RPMI7951 (cell line): Measurements from ENCODE around the gene LRRC36. TPM values are rescaled to one million over a fixed set of nuclear protein-coding genes. Genes with fewer than 3 reads are reported as not detected.
A peak's percentile ranks its signal among the peaks of the same experiment; 100 is the strongest.

Experiments
- DNase-seq: peaks from one replicate; pipeline ENCODE4 v3.0.0-alpha.2; 2012; ENCODE audit warnings: low read depth
- total RNA-seq: library from RNA; depleted of rRNA; stranded (reverse); fragments of >200 nt; shearing (Covaris generic); gene quantifications from 2 replicates; pipeline ENCODE4 v1.2.3, GENCODE V29; 2014; rRNA removed

LRRC36 gene
- total RNA-seq, result not detected in 2 replicates

- no peak for DNase-seq
Observed at GRCh38 chr16:67326472-67327309, at the start of gene LRRC36, which contains the start of gene KCTD19. Gene LRRC36 (plus strand): TSS chr16:67326815. CDS start chr16:67326863, 48 bp downstream. Gene KCTD19 (minus strand): TSS chr16:67326741. CDS start chr16:67326707, 34 bp downstream.

DNA sequence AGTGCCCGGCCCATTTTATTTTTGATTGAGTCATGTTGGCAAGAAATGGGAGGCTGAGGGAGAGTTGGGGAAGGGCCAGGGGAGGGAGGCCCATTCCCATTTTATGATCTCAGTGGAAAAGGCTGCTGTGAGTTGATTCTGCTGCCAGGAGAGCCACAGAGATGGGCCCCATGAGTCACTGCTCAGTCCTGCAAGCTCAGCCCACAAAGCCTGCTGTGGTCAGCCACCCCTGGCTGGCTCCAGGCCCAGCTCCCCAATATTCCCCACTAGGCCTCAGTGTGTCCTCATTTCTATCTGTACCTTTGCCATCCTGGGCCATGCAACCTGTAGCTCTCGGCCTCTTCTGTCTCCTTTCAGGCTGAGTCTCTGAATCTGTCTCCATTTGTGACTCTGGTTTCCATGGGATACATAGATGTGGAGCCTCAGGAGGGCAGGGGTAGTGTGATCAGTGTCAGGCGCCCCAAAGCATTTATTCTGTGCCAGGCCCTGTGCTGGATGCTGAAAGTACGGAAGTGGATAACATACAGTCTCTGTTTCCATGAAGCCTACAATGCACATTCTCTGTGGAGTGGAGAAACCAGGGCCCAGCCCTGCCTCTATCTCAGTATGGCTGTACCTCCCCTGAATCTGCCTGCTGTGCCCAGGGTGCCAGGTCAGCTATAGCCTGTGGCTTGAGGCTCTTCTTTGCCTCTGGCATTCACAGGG lies 49.2 kb upstream of the LRRC36 start:
- DNase-seq, result peak; percentile 99

- DNase-seq, result peak; percentile 87
Observed at GRCh38 chr16:67277999-67278772, 48.4 kb upstream of the LRRC36 start.

GRCh38 chr16:67278773-67279295 lies 47.8 kb upstream of the LRRC36 start:
- DNase-seq, result no peak

GRCh38 chr16:67279296-67280089 lies 47.1 kb upstream of the LRRC36 start, which contains the start of gene PLEKHG4:
Gene PLEKHG4 (plus strand): TSS chr16:67279532. CDS start chr16:67280045, 513 bp downstream.
- peak; percentile 52 for DNase-seq

DNA sequence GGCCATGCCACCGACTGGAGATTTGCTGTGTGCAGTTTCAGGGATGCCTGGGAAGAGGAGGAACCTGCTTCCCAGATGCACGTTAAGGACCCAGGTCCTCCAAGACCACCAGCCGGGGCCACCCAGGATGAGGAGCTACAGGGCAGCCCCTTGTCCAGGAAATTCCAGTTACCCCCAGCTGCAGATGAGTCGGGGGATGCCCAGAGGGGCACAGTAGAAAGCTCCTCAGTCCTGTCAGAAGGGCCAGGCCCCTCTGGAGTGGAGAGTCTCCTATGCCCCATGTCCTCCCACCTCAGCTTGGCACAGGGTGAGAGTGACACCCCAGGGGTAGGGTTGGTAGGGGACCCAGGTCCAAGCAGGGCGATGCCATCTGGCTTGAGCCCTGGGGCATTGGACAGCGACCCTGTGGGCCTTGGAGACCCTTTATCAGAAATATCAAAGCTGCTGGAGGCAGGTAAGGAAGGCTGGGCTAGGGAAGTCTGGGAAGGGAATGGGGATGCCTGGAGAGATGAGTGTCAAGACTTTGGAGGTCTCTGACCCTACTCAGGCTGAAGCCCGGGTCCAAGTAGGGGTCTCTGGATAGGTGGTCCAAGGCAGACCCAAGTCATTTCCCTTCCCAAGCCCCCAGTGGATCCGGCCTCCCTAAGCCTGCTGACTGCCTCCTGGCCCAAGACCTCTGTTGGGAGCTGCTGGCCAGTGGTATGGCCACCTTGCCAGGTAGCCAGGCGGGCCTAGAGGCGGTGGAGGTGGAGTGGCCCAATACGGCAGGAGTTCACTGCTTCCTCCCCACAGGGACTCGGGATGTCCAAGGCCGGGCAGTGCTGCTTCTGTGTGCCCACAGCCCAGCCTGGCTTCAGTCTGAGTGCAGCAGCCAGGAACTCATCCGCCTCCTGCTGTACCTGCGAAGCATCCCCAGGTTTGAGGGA lies 46.3 kb upstream of the LRRC36 start:
- no peak for DNase-seq

DNA sequence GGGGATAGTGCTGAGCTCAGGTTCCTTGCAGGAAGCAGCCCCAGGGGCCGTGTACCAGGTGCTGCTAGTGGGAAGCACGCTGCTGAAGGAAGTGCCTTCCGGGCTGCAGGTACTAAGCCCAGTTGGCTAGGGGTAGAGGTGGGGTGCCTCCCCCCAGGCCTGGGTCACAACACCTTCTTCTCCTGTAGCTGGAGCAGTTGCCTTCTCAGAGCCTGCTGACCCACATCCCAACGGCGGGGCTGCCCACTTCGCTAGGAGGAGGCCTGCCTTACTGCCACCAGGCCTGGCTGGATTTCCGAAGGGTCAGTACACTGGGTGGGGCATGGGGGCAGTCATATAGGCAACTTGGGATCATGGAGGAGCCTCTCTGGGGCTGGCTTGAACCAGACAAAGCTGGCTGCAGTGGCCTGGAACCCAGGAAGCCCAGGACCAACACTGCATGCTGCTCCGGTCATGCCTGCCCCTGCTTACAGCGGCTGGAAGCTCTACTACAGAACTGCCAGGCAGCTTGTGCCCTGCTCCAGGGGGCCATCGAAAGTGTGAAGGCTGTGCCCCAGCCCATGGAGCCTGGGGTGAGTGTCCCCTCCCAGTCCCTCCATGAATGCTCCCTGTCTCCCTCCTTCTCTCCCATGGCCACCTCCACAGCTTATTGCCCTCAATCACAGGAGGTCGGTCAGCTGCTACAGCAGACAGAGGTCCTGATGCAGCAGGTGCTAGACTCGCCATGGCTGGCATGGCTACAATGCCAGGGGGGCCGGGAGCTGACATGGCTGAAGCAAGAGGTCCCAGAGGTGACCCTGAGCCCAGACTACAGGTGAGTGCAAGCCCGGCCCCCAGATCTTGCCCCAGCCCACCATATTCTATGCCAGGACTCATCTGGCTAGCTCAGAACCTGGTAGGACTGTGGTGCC lies 44.8 kb upstream of the LRRC36 start:
- DNase-seq, result no peak

DNA sequence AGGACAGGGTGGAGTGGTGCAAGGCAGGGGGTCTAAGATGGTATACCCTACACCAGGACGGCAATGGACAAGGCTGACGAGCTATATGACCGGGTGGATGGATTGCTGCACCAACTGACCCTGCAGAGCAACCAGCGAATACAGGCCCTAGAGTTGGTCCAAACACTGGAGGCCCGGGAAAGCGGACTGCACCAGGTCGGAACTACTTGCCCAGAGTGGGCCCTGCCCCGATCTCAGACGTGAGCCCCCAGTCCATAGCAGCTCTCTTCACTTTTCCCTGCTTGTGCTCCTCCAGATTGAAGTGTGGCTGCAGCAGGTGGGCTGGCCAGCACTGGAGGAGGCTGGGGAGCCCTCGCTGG lies 44.2 kb upstream of the LRRC36 start:
- no peak for DNase-seq

- DNase-seq, result peak; percentile 22
Observed at GRCh38 chr16:67283039-67283825, 43.4 kb upstream of the LRRC36 start.

DNA sequence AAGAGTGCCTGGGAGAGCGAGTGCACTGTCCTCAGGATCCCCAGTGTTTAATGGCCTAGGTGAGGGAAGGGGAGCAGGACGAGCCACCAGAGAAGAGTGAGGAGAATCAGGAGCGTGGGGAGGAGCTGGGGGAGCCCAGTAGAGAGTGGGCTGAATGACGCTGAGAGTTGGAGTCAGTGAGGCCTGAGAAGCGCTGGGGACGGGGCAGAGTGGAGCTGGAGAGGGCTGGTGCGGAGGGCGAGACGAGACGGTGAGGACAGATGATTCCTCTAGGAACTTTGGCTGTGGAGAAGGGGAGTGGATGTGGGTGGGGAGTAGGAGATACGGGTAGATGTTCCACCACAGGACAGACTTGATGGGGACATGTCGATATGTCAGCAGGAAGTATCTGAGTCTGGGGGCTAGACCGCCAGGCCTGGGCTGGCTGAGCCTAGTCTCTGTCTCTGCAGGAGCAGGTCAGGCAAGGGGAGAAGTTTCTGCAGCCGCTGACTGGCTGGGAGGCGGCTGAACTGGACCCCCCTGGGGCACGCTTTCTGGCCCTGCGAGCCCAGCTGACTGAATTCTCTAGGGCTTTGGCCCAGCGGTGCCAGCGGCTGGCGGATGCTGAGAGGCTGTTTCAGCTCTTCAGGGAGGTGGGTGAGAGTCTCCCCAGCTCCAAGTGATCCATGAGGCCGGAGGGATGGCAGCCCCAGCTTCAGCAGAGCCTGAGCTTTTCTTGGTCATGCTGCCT lies 42.6 kb upstream of the LRRC36 start:
- DNase-seq, result no peak

DNA sequence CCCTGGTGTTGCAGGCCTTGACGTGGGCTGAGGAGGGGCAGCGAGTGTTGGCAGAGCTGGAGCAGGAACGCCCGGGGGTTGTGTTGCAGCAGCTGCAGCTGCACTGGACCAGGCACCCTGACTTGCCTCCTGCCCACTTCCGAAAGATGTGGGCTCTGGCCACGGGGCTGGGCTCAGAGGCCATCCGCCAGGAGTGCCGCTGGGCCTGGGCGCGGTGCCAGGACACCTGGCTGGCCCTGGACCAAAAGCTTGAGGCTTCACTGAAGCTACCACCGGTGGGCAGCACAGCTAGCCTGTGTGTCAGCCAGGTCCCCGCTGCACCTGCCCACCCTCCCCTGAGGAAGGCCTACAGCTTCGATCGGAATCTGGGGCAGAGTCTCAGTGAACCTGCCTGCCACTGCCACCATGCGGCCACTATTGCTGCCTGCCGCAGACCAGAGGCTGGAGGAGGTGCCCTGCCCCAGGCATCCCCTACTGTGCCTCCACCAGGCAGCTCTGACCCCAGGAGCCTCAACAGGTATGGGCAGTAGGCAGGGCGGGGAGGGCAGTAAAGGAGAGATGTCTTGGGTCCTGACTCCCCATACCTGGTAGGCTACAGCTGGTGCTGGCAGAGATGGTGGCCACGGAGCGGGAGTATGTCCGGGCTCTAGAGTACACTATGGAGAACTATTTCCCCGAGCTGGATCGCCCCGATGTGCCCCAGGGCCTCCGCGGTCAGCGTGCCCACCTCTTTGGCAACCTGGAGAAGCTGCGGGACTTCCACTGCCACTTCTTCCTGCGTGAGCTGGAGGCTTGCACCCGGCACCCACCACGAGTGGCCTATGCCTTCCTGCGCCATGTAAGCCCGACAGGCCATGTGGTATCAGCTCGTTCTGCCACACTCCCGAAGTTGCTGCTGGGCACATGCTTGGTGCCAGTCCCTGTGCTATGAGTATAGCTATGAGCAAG lies 41.6 kb upstream of the LRRC36 start:
- peak; percentile 39 for DNase-seq

GRCh38 chr16:67286441-67287235 lies 40.0 kb upstream of the LRRC36 start:
- DNase-seq, result peak; percentile 39

DNA sequence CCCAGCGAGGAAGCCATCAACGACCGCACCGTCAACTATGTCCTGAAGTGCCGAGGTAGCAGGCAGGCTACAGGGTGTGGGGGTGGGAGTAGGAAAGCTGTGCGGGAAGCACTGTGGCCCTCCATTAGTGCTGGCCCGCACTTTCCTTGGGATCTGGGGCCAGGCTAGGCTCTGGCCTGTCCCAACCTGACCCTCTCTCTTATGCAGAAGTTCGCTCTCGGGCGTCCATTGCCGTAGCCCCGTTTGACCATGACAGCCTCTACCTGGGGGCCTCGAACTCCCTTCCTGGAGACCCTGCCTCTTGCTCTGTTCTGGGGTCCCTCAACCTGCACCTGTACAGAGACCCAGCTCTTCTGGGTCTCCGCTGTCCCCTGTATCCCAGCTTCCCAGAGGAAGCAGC lies 38.7 kb upstream of the LRRC36 start:
- no peak for DNase-seq

- no peak for DNase-seq
Observed at GRCh38 chr16:67291461-67291860, 35.2 kb upstream of the LRRC36 start.

DNA sequence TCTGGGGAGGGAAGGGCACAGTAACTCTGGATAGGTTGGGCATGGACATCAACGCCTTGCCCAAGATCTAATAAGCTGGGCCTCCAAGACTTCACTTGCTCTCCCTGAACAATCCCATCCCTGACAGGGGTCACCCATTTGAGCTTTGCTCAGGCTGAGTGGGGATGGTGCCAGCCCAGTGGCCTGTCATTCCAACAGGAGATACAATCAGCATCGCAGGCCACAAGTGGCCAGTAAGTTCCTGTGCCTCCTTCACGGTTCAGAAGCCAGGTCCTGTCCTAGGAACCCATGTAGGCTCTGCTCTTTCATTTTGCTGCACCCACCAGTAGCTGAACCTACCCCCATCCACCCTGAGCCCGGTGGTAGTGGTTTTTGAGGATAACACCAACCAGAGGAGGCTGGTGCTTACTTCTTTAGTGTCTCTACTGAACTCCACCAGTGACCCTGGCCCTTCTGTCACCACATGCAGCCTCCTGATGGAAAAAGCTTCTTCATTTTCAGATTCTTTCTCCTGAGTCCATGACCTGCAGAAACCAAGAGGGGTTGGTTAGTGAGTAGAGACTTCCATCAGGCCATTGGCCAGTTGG lies 32.4 kb upstream of the LRRC36 start:
- no peak for DNase-seq
